SK-N-DZ (cell line): ENCODE results near the gene SLC25A21.
"Not testable (repeated sequence)": the region's sequence is repeated elsewhere in the genome, so short reads cannot be mapped to it uniquely, and the experiment has no call there.

ENCODE experiments used
- DNase-seq: peaks from one replicate; pipeline ENCODE4 v3.0.0-alpha.2; 2015; ENCODE audit warnings: low spot score

The SLC25A21 gene

DNA sequence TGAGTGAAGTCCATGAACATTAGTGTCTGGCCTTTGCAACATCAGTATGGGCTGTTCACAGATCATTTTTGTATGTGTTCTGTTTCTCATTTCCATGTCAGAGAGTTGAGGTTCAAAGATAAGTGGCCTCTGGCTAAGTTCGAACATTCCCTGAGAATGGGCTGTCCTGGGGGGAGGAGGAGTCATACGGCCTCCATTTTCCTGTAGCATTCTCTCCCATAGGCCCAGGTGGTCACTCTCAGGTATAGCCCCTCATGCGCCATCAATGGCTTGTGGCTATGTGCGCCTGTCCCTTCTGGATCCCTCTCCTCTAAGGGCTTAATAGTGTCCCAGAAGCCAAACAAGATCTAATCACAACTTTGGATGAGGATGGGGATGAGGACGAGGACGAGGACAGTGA, 345.8 kb downstream of the SLC25A21 start:
- DNase-seq = no peak

DNA sequence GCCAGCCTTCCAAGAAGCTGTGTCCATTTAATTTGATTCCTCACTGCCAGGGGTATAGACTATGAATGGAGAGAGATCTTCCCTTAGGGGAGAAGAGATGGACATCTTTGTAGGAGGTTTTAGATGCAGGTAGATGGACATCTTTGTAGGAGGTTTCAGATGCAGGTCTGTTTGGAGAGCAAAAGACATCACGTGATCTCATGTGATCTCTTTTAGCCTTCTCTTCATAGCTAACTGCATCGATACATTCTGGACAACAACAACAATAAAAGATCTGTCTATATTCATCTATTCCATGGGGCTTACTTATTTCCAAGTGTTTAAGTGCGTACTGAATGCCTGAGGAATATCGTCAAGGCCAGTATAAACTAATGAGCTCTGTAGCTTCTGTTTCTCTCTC, 347.6 kb downstream of the SLC25A21 start:
- no peak for DNase-seq

DNA sequence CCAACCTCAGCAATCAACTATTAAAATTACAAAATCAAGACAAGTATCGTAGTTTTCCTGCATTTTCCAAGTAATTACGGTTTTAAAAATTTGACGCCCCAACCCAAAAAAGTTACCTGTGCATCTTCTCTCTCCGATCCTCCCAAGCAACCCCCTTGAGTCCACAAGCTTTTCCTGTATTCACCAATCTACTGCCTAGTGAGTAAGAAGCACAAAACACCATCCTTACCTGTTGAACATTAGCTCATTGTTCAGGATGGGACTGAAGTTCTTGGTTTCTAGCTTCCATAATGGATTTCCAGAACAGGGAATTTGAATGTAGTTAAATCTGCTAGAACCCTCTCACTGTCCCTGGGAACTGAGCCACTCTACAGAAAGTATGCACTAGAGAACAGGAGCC, 348.8 kb downstream of the SLC25A21 start:
- no peak for DNase-seq

DNA sequence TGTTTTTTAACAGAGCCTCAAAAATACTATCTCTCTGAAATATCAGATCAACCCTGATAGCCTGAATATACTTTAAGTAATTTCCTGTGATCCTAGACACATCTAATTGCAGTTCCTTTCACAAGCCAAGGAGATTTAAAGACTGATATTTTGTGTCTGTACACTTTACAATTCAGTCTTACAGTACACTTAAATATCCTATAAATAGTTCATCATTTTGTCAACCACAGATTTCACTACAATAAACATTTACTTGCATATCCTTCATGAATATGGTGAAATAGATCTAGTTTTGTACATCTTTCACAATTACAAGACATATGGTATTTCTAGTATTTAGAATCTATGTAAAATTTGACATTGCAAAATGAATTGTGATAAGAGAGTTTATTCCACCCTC, 349.7 kb downstream of the SLC25A21 start:
- DNase-seq = no peak

DNA sequence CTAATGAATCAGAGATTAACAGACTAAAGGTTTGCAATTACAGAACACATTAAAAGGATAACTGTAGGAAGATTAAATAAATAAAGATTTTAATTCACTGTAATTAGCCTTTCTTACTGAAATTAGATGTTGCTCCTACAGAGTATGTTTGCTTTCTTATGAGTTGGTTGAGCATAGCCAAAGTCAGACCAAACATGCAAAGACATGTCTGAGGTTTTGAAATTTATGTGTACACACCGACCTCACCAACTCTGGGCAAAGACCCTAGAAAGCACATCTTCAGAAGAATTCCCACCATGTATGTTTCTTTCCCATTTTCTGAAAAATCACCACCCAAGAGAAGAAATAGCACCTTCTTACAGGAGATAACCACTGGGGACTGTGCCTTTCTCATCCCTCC, 351.5 kb downstream of the SLC25A21 start:
- no peak for DNase-seq

DNA sequence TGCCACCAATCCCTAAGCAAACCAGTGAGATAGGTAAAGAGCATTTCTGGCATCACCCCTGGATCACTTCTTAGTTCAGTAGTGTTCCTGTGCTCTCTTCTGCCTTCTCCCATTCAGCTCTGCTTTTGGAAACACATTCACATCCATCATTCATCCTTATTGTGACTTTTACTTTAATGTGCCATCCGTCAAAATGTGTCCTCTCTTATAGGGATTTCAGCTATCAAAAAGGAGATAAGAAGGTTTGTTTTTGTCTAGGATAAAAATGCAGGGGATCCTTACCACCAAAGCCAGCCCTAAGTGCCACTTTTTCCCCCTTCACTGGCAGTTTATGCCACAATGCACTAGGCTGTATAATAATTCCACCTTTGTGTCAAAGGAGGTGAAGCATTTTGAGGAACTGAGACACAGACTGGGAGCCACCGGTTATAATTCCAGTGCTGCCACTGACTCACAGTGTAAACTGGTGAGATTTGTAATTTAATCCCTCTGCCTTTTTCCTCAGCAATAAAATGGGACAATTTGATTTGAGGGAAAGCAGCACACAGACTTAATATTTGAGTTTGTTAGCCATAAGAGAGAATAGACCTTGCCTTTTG, 352.2 kb downstream of the SLC25A21 start:
- DNase-seq = no peak

DNA sequence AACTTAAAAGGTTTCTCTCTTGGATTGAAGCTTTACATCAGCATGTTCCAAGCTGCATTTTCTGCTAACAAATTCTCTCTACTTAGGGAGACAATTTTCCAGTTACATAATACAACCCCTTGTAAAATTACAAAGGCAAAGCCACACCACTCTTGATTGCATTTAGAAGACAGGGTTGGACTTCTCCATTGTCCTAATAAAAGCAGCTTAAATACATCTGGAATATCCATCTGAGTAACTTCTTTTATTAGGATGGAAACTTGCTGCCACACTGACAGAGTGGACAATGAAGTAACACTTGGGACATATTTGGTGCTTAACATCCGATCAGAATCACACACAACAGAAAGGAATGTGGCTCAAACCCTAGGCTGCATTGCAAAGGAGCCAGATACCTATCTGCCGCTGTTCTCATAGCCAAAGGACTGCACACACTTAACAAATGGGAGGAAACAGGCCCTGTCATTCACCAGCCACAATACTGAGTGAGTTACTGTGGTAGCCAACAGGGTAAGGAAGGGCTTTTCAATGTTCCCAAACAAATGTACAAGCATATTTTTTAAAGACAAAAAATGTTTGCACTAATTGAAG, 353.5 kb downstream of the SLC25A21 start:
- DNase-seq = no peak

DNA sequence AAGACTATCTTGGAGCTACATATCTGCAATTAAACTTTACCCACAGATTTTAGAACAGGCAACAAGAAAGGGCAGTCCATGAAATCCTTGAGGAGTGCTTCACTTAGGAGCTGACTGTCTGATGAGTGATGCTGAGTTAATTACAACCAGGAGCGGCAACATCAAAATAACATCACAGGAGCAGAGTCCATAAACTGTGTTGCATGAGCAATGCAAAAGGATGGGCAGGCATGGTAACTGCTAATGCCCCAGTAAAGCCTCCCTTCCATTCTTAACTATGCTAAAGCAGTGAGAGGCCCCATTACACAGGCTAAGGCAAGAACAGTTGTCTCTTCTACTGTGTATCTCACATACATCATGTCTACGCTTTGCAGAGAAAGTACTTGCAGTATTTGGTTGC, 354.2 kb downstream of the SLC25A21 start:
- no peak for DNase-seq

DNA sequence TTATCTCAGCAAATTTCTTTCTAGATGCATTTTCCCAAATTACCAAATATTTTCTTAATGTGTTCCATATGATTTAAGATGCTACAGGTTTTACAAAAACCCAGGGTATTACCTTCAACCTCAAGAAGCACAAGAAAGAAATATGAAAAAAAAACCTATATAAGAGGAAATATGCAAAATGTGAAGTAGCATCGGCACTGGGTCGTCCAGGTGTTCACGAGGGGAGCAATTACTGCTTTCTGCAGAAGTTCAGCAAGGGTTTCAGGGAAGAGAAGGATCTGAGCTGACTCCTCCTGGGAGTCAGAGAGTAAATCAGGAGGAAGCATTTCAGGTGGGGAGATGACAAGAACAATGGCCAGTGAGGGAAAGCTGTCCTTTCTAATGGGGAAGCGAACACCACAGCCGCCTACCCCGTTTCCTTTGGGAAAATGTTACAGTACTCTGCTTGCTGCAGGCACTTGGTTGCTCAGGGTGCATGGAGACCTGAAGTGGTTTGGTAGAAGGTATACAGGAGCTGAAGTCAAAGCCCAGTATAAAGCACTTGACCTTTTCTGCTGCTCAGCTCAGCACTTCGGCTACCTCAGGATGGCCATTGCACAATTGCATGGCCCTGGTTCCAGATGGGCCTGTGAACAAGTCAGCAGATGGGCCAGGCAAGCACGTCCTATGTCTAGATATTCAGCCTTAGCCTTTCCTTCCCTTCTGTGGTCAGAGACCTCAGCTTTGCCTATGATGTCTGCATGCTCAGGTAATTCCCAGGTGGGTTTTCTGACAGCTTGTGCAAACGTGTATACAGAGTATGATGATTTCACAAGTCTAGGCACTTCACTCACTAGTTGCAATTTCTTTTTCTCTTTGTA, 355.1 kb downstream of the SLC25A21 start:
- DNase-seq = no peak

DNA sequence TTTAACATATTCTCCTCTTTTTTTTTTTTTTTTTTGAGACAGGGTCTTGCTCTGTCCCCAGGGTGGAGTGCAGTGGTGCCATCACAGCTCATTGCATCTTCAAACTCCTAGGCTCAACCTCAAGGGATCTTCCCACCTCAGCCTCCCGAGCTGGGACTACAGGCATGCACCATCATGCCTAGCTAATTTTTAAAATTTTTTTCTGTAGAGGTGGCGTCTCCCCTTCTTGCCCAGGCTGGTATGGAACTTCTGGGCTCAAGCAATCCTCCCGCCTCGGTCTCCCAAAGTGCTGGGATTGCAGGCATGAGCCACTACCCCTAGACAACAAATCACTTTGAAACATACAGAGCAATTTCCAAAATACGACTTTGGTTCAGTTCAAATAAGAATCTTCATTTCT, 355.9 kb downstream of the SLC25A21 start:
- no peak for DNase-seq

DNA sequence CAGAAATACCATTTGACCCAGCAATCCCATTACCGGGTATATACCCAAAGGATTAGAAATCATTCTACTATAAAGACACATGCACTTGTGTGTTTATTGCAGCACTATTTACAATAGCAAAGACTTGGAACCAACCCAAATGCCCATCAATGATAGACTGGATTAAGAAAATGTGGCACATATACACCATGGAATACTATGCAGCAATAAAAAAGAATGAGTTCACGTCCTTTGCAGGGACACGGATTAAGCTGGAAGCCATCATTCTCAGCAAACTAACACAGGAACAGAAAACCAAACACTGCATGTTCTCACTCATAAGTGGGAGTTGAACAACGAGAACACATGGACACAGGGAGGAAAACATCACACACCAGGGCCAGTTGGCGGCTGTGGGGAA, 357.6 kb downstream of the SLC25A21 start:
- DNase-seq = not testable (repeated sequence)

DNA sequence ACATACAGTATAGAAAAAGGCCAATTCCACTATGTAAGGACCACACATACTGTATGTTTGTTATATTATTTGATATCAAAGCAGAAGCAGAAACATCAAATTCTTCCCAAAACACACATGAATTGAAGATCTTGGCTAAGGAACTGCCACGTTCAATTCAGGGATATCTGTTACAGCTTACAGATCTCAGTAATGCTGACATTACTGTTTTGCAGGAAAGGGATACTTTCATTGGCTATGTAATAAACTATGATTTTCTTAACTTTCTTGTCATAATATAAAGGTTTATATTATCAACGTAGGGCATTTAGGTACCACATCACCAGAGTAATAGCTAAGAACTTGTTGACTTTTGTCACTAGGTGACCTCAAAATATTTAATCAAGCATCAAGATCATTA, 362.2 kb downstream of the SLC25A21 start:
- no peak for DNase-seq

DNA sequence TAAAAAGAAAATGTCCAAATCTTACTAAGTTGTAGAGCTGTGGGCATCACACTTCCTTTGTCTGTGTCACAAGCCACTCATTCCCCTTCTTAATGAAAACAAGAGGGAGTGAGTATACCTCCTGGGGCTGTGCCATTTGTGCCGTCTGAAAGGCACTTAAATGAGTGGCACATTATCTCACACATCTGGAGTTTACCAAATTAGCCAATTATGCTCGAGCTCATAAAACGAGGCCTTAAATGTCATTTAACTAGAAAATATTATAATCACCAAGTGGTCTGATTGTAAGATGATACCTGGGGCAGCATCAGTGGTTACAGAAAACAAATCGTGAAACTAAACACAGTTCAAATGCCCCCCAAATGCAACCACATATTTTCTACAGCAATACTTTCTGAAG, 364.7 kb downstream of the SLC25A21 start:
- DNase-seq = no peak

DNA sequence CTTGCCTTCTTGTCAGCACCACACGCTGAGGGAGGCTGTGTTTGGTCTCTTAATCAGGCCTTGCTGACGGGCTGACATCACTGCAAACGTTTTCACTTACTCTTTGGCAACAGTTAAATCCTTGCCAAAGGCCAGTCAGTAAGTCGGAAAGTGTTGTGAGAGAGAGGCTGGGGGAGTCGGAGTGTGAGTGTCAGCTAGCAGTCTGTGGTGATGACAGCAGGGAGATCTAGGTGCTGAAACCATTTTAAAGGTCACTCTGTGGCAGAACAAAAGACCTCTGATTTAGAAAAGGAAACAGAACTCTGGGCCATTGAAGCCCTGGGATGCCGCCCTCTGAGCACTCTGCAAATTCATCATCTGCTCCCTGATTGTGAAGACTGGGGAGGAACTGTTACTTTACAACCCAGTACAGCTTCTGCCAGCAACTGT, 367.3 kb downstream of the SLC25A21 start:
- DNase-seq = no peak

DNA sequence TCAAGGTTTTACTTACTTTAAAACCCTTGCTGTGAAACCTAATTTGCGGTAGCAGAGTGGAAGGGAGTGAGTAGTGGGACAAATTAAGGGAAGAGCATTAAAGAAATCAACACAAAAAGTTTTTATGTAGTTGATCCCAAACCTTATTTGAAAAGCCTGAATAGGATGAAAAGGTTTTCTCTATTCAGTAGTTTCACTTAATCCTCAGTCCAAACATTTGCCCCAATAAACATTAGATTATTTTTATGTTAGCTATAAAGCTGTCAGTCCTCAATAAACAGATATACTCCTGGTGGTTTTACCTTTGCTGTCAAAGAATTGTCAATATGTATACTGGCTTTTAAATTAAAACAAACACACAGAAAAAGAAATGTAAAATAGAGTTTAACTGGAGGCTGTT, 374.8 kb downstream of the SLC25A21 start:
- no peak for DNase-seq

DNA sequence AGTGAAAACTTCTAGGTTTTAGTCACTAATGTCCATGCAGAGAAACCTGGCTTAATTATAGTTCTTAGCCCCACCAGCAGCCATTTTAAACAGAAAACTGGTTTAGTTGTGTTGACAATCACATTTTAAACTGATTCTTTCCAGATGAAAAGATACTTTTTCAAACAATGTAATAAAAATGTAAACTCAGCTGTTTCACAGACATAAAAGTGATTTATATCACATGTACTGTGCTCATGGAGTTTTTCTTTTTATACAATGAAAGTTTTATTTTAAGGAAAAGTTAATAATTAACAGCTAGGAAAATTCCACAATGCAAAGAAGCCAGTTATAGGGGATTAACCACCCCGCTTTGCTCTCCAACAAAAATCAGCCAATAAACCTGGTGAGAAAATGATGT, 381.0 kb downstream of the SLC25A21 start:
- DNase-seq = no peak

DNA sequence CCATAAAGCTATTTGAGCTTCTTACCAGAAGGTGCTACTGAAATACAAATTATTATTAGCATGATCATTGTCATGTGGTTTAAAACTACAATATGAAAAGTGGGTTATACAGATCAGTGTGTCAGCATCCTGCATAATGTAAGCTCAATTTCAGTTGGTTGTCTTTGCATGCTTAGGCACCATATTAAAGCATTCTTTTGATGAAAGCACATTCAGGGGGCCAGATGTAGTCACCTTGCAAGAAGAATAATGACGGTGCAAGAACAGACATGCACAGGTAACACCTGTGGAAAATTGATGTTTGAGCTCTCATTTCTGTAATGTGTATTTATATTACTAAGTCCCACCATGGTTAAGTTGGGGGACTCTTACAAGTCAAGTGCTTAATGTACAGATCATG, 386.9 kb downstream of the SLC25A21 start:
- no peak for DNase-seq

DNA sequence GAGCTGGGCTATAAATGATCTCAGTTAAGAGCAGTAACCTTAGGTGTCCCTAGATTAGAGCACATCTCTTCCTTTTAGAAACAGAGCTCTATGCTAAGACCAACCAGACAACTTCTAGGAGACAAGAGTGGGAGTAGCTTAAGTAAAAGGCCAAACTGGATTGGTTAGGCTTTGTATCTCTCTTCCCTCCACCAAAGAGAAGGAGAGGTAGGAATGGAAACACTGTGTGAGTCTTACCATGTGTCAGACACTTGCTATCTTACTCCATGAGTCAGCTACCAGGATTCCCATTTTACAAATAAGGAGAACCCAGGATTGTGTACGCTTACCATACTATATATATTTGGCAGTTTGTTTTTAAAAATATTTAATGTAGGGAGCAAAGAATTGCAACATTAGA, 387.9 kb downstream of the SLC25A21 start:
- DNase-seq = no peak

DNA sequence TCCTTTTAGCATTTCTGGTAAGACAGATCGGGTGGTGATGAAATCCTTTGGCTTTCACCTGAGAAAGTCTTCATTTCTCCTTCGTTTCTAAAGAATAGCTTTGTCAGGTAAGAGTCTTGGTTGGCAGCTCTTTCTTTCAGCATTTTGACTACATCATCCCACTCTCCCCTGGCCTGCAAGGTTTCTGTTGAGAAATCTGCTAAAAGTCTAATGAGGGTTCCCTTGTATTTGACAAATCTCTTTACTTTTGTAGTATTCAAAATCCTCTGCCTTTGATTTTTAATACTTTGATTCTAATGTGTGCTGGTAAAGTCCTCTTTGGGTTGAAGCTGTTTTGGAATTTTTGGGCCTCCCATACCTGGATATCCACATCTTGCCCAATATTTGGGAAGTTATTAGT, 390.5 kb downstream of the SLC25A21 start:
- no peak for DNase-seq

DNA sequence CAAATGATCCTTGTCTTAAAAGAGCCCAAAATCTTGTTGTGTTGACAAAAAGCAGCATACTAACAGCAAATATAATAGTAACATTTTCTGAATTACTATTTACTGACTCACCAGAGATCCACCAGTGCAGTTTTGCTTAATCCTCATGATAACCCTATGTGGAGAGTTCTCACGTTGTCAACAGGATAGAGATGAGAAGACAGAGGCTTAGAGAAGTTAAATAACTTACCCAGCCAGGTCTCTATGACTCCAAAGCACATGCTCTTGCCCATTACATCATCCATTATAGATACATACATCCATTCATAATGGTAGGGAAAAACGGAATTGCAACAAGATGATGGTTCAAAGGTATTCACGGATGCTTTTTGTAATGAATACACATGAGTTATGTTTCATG, 398.8 kb downstream of the SLC25A21 start:
- DNase-seq = no peak

DNA sequence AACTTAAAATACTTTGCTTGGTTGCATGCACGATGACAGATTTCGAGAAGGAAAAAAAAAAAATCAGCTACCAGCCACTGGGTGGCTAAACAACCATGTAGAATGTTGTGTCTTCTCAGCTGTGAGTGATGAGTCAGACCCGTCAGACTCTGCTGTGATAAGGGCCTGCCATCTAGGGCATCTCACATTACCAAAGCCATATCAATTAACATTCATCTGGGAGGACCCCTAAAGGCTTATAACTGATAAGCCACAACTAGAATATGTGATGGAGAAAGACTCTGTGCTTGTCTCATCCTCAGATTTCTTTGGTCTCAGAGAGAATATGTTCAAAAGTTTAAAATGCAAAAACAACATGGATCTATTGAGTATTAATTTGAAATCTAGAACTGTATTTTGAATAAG, 399.3 kb downstream of the SLC25A21 start:
- no peak for DNase-seq

DNA sequence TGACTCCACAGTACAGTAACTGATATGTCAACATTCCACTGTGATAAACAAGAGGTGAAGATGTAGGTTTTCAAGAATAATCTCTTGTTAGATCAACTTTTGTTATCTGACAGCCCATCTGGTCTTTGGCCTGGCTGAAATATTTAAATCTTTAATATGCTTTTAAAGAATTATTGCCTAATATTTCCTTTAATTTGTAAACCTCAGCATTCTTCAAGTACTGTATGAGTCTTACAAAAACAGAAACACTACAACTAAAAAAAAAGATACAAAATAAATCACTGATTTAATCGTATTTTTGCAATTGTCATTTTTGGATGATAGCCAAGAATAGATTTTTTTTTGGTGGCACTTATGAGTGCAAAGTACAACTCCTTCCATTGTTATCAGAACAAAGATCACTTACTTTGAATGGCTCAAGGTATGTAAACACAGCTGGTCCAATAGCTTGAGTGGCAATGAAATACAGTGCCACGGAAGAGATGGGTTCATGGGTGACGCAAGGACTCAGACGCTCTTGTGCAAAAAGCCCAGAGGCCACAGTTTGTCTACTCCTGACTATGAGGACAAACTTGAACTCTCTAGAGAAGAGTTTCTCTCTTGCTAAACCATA, 401.3 kb downstream of the SLC25A21 start:
- DNase-seq = no peak
